ENCODE data around the gene CEP350. TPM values are rescaled to one million over a fixed set of nuclear protein-coding genes. Genes with fewer than 3 reads are reported as not detected.

CEP350 gene
- polyA plus RNA-seq, 2 donors = 5.0 to 5.2 TPM

- H3K27me3 ChIP-seq (ENCODE audit: control insufficient read depth in 1 of 2, insufficient read depth in 2 of 2, low read length in 2 of 2) = no peaks in the 10 kb centered on the region
- H3K4me1 ChIP-seq (ENCODE audit: control insufficient read depth in 2 of 2, insufficient read depth in 2 of 2, low read length in 1 of 2) = no peaks in the 10 kb centered on the region
- no peaks in the 10 kb centered on the region for H3K9me3 ChIP-seq (ENCODE audit: control insufficient read depth in 2 of 2, insufficient read depth in 1 of 2, low read depth in 1 of 2, low read length in 1 of 2)
- no peaks in the 10 kb centered on the region for H3K36me3 ChIP-seq (ENCODE audit: control insufficient read depth in 2 of 2, insufficient read depth in 2 of 2, low read length in 1 of 2)
- no peak overlapping the region for H3K27ac ChIP-seq (ENCODE audit: low read depth in 2 of 2, low read length in 1 of 2)
- H3K4me3 ChIP-seq (ENCODE audit: low read depth in 1 of 2, low read length in 2 of 2) = no peak overlapping the region
- whole genome bisulfite sequencing, 2 donors = 94 to 98% methylated on average over 1 of the region's 1 CpG
Observed at GRCh38 chr1:180080439-180080838, 125.8 kb downstream of the CEP350 start.

- Histone ChIP-seq H3K4me3 (ENCODE audit: low read depth in 1 of 2, low read length in 2 of 2) (no peak overlapping the region), H3K27ac (ENCODE audit: low read depth in 2 of 2, low read length in 1 of 2) (no peak overlapping the region), H3K27me3 (ENCODE audit: control insufficient read depth in 1 of 2, insufficient read depth in 2 of 2, low read length in 2 of 2) (no peaks in the 10 kb centered on the region), H3K4me1 (ENCODE audit: control insufficient read depth in 2 of 2, insufficient read depth in 2 of 2, low read length in 1 of 2) (no peaks in the 10 kb centered on the region), H3K36me3 (ENCODE audit: control insufficient read depth in 2 of 2, insufficient read depth in 2 of 2, low read length in 1 of 2) (no peaks in the 10 kb centered on the region), H3K9me3 (ENCODE audit: control insufficient read depth in 2 of 2, insufficient read depth in 1 of 2, low read depth in 1 of 2, low read length in 1 of 2) (no peaks in the 10 kb centered on the region)
- WGBS, 2 donors = 81 to 83% methylated on average over 2 of the region's 2 CpGs
Observed at GRCh38 chr1:180081474-180081873, 126.9 kb downstream of the CEP350 start.

- Histone ChIP-seq H3K4me1 (ENCODE audit: control insufficient read depth in 2 of 2, insufficient read depth in 2 of 2, low read length in 1 of 2) (no peaks in the 10 kb centered on the region), H3K36me3 (ENCODE audit: control insufficient read depth in 2 of 2, insufficient read depth in 2 of 2, low read length in 1 of 2) (no peaks in the 10 kb centered on the region), H3K27ac (ENCODE audit: low read depth in 2 of 2, low read length in 1 of 2) (no peak overlapping the region), H3K9me3 (ENCODE audit: control insufficient read depth in 2 of 2, insufficient read depth in 1 of 2, low read depth in 1 of 2, low read length in 1 of 2) (no peaks in the 10 kb centered on the region), H3K4me3 (ENCODE audit: low read depth in 1 of 2, low read length in 2 of 2) (no peak overlapping the region), H3K27me3 (ENCODE audit: control insufficient read depth in 1 of 2, insufficient read depth in 2 of 2, low read length in 2 of 2) (no peaks in the 10 kb centered on the region)
- WGBS, 2 donors = 57 to 61% methylated on average over 1 of the region's 1 CpG
Observed at GRCh38 chr1:180083164-180083563, 128.6 kb downstream of the CEP350 start.

- WGBS, 2 donors = 95 to 96% methylated on average over 1 of the region's 1 CpG
- Histone ChIP-seq H3K4me1 (ENCODE audit: control insufficient read depth in 2 of 2, insufficient read depth in 2 of 2, low read length in 1 of 2) (no peaks in the 10 kb centered on the region), H3K36me3 (ENCODE audit: control insufficient read depth in 2 of 2, insufficient read depth in 2 of 2, low read length in 1 of 2) (no peaks in the 10 kb centered on the region), H3K4me3 (ENCODE audit: low read depth in 1 of 2, low read length in 2 of 2) (no peak overlapping the region), H3K27me3 (ENCODE audit: control insufficient read depth in 1 of 2, insufficient read depth in 2 of 2, low read length in 2 of 2) (no peaks in the 10 kb centered on the region), H3K27ac (ENCODE audit: low read depth in 2 of 2, low read length in 1 of 2) (no peak overlapping the region), H3K9me3 (ENCODE audit: control insufficient read depth in 2 of 2, insufficient read depth in 1 of 2, low read depth in 1 of 2, low read length in 1 of 2) (no peaks in the 10 kb centered on the region)
Observed at GRCh38 chr1:180084867-180085266, 130.3 kb downstream of the CEP350 start.

- WGBS, 2 donors = 92 to 93% methylated on average over 2 of the region's 2 CpGs
- Histone ChIP-seq H3K27ac (ENCODE audit: low read depth in 2 of 2, low read length in 1 of 2) (no peak overlapping the region), H3K4me1 (ENCODE audit: control insufficient read depth in 2 of 2, insufficient read depth in 2 of 2, low read length in 1 of 2) (no peaks in the 10 kb centered on the region), H3K36me3 (ENCODE audit: control insufficient read depth in 2 of 2, insufficient read depth in 2 of 2, low read length in 1 of 2) (no peaks in the 10 kb centered on the region), H3K4me3 (ENCODE audit: low read depth in 1 of 2, low read length in 2 of 2) (no peak overlapping the region), H3K9me3 (ENCODE audit: control insufficient read depth in 2 of 2, insufficient read depth in 1 of 2, low read depth in 1 of 2, low read length in 1 of 2) (no peaks in the 10 kb centered on the region), H3K27me3 (ENCODE audit: control insufficient read depth in 1 of 2, insufficient read depth in 2 of 2, low read length in 2 of 2) (no peaks in the 10 kb centered on the region)
Observed at GRCh38 chr1:180085331-180085730, 130.7 kb downstream of the CEP350 start.

GRCh38 chr1:180092931-180093650 lies 138.5 kb downstream of the CEP350 start:
- H3K4me3 ChIP-seq (ENCODE audit: low read depth in 1 of 2, low read length in 2 of 2) = no peak overlapping the region
- no peaks in the 10 kb centered on the region for H3K9me3 ChIP-seq (ENCODE audit: control insufficient read depth in 2 of 2, insufficient read depth in 1 of 2, low read depth in 1 of 2, low read length in 1 of 2)
- H3K4me1 ChIP-seq (ENCODE audit: control insufficient read depth in 2 of 2, insufficient read depth in 2 of 2, low read length in 1 of 2) = no peaks in the 10 kb centered on the region
- no peaks in the 10 kb centered on the region for H3K27me3 ChIP-seq (ENCODE audit: control insufficient read depth in 1 of 2, insufficient read depth in 2 of 2, low read length in 2 of 2)
- peaks cover 3 to 11% of the 10 kb centered on the region in 2 donors for H3K36me3 ChIP-seq (ENCODE audit: control insufficient read depth in 2 of 2, insufficient read depth in 2 of 2, low read length in 1 of 2)
- no peak overlapping the region for H3K27ac ChIP-seq (ENCODE audit: low read depth in 2 of 2, low read length in 1 of 2)
- 89 to 90% methylated on average over 4 of the region's 4 CpGs for WGBS, 2 donors

- peaks cover 3 to 11% of the 10 kb centered on the region in 2 donors for H3K36me3 ChIP-seq (ENCODE audit: control insufficient read depth in 2 of 2, insufficient read depth in 2 of 2, low read length in 1 of 2)
- no peak overlapping the region for H3K4me3 ChIP-seq (ENCODE audit: low read depth in 1 of 2, low read length in 2 of 2)
- H3K9me3 ChIP-seq (ENCODE audit: control insufficient read depth in 2 of 2, insufficient read depth in 1 of 2, low read depth in 1 of 2, low read length in 1 of 2) = no peaks in the 10 kb centered on the region
- H3K27ac ChIP-seq (ENCODE audit: low read depth in 2 of 2, low read length in 1 of 2) = no peak overlapping the region
- no peaks in the 10 kb centered on the region for H3K27me3 ChIP-seq (ENCODE audit: control insufficient read depth in 1 of 2, insufficient read depth in 2 of 2, low read length in 2 of 2)
- WGBS, 2 donors = 86 to 90% methylated on average over 3 of the region's 3 CpGs
- H3K4me1 ChIP-seq (ENCODE audit: control insufficient read depth in 2 of 2, insufficient read depth in 2 of 2, low read length in 1 of 2) = no peaks in the 10 kb centered on the region
Observed at GRCh38 chr1:180094705-180095295, 140.2 kb downstream of the CEP350 start.

GRCh38 chr1:180096584-180097325 lies 142.1 kb downstream of the CEP350 start:
- Histone ChIP-seq H3K4me3 (ENCODE audit: low read depth in 1 of 2, low read length in 2 of 2) (no peak overlapping the region), H3K9me3 (ENCODE audit: control insufficient read depth in 2 of 2, insufficient read depth in 1 of 2, low read depth in 1 of 2, low read length in 1 of 2) (no peaks in the 10 kb centered on the region), H3K27ac (ENCODE audit: low read depth in 2 of 2, low read length in 1 of 2) (peak overlapping the region; percentile 42 to 55), H3K4me1 (ENCODE audit: control insufficient read depth in 2 of 2, insufficient read depth in 2 of 2, low read length in 1 of 2) (no peaks in the 10 kb centered on the region), H3K36me3 (ENCODE audit: control insufficient read depth in 2 of 2, insufficient read depth in 2 of 2, low read length in 1 of 2) (peaks cover 0 to 7% of the 10 kb centered on the region in 2 donors), H3K27me3 (ENCODE audit: control insufficient read depth in 1 of 2, insufficient read depth in 2 of 2, low read length in 2 of 2) (no peaks in the 10 kb centered on the region)
- WGBS, 2 donors = 72 to 75% methylated on average over 4 of the region's 4 CpGs

GRCh38 chr1:180097326-180097605 lies 142.7 kb downstream of the CEP350 start:
- H3K27ac ChIP-seq (ENCODE audit: low read depth in 2 of 2, low read length in 1 of 2) = peak overlapping the region in 1 of 2 donors; percentile 55
- no peak overlapping the region for H3K4me3 ChIP-seq (ENCODE audit: low read depth in 1 of 2, low read length in 2 of 2)

More at GRCh38 chr1:180097326-180097605, 142.7 kb downstream of the CEP350 start:
- 90 to 92% methylated on average over 2 of the region's 2 CpGs for WGBS, 2 donors
- no peaks in the 10 kb centered on the region for H3K27me3 ChIP-seq (ENCODE audit: control insufficient read depth in 1 of 2, insufficient read depth in 2 of 2, low read length in 2 of 2)
- H3K9me3 ChIP-seq (ENCODE audit: control insufficient read depth in 2 of 2, insufficient read depth in 1 of 2, low read depth in 1 of 2, low read length in 1 of 2) = no peaks in the 10 kb centered on the region
- H3K4me1 ChIP-seq (ENCODE audit: control insufficient read depth in 2 of 2, insufficient read depth in 2 of 2, low read length in 1 of 2) = no peaks in the 10 kb centered on the region
- peaks cover 0 to 7% of the 10 kb centered on the region in 2 donors for H3K36me3 ChIP-seq (ENCODE audit: control insufficient read depth in 2 of 2, insufficient read depth in 2 of 2, low read length in 1 of 2)

Data from esophagus (tissue), 2 donors.